Activated CD4-positive, CD25-positive, alpha-beta regulatory T cell treated with anti-CD3 and anti-CD28 coated beads, Interleukin-2, amount 50 U/mL, for 72 hours (primary cell): ENCODE measurements around the gene GP9.
"Not testable (repeated sequence)": the region's sequence is repeated elsewhere in the genome, so short reads cannot be mapped to it uniquely, and the experiment has no call there.

ENCODE experiments used
- DNase-seq: peaks from one replicate; pipeline ENCODE4 v3.0.0; 2021

The GP9 gene

DNA sequence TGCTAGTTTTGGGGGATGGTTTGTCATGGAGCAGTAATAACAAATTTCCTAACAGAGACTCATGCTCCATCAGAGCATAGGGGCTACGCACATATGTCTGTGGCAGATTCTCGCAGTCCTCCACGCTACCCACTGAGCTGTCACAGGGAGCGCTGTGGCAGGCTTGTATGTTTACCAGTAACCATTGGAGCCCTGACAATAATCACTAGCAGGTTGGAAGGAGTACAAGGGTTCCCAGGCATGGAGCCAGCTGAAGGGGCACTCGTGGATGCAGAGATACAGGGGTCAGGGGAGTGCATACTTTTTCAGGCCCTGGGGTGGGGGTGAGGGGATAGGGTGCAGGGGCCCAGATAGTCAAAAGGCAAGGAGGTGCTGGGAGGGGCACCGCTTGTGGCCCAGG lies 7.9 kb upstream of the GP9 start:
- DNase-seq = no peak

DNA sequence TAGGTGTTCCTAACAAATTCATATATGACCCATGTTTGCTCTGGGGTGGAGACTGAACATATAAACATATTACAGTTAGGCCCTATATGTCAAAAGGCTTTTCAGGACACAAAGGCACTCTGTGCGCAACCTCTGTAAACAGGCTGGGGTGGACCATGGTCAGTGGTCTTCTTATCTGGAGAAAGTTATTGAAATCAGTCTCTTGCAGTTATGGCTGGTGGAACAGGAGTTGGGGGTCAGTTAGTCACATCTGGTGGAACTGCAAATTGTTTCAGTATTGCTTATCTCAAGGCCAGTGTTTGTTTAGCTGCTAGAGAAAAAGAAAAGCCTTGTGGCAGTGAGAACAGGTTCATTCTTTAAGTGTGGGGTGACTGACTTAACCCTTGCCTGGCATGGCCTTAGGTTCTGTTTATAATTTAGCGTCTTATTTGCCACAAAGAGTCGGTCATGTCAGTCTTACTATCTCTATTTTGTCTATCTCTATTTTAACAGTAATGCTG lies 5.9 kb upstream of the GP9 start:
- DNase-seq = no peak

DNA sequence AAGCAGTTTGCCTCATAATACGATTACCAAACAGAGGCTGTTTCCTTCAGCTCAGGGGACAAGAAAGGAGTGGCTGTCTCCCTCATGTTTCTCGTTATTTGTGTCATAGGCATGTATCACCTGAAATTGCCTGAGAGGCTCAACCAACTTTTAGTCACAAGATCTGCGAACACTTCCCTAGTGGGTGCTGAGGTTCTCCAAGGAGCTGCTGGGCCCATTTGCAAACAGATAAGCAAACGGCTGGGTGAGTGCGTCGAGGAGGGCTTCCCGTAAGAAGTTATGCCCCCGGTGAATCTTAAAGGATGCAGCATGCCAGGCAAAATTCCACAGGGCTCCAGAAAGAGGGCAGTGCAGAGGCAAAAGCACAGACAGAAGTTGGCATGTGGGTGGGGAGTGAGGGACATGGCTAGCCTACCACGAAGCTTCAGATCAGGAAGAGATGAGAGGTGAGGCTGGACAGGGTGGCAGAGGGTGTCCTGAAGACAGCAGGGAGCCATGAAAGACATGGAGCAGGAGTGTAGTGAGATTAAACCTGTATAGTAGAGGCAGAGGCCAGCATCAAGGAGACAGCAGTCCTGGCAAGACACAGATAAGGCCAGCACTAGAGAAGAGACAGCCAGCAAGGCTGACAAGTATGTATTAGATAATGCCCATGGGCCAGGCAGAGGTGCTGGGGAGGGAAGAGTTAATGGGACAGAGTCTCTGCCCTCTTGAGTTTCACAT lies 4.0 kb upstream of the GP9 start:
- no peak for DNase-seq

DNA sequence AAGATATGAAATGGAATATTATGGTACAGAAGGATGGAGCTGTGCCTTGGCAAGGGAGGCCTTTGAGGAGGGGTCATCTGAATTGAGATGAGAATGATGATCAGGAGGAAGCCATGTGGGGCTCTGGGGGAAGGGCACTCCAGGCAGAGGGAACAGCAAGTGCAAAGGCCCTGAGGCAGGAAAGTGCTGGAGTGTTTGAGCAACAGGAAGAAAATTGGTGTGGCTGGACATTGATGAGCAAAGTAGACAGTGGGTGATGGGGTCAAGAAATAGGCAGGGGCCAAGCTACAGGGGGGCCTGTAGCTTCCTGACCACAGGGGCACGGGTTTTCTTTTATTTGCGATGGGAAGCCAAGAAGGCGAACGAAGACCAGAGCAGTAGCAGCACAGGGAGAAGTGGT lies 3.3 kb upstream of the GP9 start:
- DNase-seq = no peak

DNA sequence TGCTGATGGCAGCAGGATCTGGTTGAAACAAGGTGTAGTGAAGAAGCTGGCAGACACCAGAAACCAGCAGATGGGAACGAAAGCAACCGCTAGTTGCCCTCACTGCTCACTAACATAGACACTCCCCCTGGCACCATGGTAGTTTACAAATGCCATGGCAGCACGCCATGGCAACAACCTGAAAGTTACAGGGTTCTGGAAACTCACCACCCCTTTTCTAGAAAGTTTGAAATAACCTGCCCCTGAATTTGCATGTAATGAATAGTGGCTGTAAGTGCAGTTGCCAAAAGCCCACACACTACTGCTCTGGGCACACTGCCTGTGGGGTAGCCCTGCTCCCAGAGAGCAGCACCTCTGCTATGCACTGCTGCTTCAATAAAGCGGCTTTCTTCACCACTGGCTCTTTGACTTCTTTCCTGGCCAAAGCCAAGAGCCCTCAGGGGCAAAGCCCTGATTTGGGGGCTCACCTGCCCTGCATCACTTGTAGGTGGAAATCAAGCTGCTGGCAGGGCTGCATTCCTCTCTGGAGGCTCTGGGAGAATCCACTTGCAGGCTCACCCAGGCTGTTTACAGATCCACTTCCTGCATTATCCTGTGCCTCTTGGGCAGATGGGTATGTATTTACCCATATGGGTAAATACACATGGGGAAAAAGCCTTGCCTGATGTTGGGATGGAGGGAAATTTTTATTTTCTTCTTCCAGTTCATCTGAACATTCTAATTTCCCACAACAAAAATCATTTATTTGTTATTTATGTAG lies 2.0 kb upstream of the GP9 start:
- no peak for DNase-seq

DNA sequence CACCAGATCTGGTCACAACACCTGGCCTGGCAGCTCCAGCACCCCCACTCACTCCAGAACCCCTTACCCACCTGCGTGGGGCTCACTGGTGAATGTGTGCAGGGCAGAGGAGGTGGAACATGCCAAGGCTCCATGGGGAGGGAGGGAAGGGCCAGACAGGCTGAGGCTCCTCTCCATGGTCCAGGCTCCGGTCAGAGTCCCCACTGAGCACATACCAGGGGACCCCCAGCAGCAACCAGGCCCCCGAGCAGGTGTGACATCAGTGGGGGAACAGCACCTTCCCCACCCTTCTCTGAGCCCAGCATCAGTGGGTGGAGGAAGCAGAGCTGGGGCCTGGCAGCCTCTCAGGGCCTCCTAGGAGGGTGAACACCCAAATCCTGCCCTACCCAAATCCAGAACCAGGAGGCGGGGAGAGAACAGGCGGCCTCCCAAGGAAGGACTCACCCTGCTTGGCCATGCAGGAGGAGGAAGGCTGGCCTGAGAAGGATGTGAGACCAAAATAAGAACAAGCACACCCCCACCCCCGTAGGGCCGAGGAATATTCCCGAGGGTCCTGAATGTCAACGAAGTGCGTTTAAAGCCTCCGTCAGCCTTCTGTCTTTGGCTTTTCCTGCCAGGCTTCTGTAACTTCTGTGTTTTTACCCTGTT lies 1.1 kb upstream of the GP9 start:
- DNase-seq = no peak

DNA sequence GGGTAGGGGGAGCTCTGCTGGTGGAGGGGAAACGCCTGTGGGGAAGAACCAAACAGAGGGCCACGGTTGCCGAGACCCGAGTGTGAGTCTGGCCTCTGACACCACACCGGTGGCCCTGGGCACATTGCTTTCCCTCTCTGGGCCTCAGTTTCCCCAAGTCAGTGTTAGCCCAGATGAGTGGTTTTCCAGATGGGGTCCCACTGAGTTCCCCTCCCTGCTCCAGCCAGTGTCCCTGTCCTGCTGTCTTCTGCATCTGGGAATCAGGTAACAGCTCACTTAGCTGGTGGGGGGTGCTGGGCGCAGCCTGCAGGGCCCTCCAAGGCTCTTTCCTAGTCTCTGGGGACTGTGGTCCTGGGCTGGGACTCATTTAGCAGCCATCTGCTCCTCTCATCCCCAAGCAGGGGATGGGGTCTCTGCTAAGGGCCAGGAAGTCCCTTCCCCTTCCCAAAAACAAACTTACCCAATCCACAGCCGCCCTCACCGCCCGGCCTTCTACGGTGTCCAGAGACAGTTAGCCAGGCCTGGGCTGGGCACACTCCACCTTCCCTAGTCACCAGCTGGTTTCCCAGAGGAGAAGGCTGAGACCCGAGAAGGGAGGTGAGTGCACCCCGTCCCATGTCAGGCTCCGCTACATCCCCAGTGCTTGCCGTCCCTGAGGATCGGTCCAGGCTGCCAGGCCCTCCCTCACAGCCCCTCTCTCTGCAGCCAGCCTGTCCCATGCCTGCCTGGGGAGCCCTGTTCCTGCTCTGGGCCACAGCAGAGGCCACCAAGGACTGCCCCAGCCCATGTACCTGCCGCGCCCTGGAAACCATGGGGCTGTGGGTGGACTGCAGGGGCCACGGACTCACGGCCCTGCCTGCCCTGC lies 676 bp downstream of the GP9 start:
- DNase-seq = no peak

DNA sequence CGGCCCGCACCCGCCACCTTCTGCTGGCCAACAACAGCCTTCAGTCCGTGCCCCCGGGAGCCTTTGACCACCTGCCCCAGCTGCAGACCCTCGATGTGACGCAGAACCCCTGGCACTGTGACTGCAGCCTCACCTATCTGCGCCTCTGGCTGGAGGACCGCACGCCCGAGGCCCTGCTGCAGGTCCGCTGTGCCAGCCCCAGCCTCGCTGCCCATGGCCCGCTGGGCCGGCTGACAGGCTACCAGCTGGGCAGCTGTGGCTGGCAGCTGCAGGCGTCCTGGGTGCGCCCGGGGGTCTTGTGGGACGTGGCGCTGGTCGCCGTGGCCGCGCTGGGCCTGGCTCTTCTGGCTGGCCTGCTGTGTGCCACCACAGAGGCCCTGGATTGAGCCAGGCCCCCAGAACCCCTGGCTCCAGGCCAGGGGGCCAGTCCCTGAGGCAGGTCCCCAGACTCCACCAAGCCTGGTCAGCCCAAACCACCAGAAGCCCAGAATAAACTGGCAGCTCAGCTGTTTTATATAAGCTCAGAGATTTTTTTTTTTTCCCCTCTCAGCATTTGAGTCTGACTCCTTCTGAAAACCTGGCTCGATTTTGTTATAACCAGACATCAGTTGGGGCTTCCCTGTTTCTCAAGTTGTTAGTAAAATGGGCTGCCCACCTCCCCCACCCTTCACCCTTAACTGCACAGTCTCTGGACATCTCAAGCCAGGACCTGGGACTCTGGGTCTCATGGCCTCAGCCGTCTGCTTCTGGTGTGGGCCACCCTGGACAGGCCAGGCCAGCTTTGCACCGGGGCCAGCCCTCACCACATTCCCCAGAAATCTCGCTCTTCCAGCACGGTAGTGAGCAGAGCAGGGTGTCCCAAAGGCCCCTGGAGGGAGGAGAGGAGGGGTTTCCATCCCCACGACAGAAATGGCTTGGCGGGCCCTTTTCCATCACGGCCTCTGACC lies 1.6 kb downstream of the GP9 start:
- no peak for DNase-seq

DNA sequence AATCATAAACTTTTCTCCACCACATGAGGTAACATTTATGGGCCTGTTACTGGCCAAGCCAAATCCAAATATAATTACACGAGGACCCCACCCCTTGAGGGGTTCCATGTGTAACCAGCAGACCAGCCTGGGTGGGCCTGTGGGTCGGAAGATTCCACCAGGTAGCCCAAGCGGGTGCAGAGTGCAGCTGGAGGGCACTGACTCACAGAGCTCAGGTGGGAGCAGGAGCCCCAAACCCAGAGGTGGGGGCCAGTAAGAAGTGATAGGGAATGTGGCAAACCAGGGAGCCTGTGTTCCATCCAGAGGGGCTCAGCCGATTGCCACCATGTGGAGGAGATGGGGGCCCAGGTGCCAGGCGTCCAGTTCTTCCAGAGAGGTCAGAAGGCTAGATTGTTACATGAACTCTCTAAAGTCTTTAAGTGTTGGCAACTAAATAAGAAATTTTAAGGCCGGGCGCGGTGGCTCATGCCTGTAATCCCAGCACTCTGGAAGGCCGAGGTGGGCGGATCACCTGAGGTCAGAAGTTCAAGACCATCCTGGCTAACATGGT lies 2.6 kb downstream of the GP9 start:
- DNase-seq = no peak

DNA sequence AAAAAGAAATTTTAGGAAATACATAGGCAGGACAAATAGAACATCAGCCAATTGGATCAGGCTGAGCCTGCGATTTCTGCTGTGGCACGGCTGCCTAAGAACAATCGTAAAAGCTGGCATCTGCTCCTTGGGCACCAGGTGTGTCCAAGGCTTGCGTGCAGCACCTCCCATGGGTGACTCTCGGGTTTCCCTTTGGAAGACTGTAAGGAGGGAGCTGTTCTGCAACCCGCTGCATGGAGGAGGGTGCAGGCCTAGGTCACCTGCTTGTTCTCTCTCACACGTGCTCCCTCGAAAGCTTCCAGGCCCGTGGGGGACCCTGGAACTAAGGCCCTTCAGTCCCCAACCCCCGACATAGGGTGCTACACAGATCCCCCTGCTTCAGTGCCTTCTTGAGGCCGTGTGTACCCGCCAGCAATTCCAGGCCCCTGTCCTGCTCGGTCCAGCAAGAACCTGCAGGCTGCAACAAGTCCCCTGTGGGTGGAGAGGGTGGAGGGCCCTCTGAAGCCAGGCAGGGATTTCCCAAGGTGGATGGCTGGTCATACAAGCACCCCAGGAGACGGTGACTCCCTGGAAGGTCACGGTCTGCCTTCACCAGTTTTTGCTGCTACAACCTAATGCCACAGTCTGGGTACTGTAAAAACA lies 3.4 kb downstream of the GP9 start:
- DNase-seq = no peak

DNA sequence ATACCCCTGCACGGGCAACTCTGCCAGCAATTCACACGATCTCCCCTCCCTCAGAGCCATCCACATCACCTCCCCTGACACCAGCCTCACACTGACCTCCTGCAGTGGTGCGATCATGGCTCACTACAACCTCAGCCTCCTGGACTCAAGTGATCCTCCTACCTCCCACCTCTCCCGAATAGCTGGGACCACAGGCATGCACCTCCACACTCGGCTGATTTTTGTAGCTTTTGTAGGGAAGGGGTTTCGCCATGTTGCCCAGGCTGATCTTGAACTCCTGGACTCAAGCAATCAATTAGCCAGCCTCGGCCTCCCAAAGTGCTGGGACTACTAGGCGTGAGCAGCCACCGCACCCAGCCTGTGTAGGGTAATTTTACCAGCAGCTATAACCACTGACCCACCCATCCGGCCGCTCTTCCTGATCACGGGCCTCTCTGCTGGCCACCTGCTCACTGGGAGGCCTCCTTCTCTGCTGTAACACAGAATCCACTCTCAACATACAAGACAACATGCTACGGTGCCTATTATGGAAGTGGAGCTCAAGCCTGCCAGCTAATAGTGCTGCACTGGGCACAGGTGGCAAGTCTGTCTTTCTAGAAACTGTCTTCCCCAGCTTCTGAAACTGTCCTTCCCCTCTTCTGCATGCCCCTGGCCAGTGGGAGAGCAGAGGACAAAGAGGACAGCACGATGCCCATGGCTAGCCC lies 4.6 kb downstream of the GP9 start:
- no peak for DNase-seq

DNA sequence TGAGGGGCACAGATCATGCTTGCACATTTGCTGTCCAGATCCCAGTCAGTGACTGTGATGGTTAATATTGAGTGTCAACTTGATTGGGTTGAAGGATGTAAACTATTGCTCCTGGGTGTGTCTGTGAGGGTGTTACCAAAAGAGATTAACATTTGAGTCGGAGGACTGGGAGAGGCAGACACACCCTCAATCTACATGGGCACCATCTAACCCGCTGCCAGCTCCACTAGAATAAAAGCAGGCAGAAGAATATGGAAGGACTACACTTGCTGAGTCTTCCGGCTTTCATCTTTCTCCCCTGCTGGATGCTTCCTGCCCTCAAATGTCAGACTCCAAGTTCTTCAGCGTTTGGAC lies 5.1 kb downstream of the GP9 start:
- DNase-seq = no peak

DNA sequence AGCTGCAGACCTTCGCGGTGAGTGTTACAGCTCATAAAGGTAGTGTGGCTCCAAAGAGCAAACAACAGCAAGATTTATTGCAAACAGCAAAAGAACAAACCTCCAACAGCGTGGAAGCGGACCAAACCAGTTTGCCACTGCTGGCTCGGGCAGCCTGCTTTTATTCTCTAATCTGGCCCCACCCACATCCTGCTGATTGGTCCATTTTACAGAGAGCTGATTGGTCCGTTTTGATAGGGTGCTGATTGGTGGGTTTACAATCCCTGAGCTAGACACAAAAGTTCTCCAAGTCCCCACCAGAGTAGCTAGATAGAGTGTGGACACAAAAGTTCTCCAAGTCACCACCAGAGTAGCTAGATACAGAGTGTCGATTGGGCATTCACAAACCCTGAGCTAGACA lies 7.1 kb downstream of the GP9 start:
- not testable (repeated sequence) for DNase-seq

DNA sequence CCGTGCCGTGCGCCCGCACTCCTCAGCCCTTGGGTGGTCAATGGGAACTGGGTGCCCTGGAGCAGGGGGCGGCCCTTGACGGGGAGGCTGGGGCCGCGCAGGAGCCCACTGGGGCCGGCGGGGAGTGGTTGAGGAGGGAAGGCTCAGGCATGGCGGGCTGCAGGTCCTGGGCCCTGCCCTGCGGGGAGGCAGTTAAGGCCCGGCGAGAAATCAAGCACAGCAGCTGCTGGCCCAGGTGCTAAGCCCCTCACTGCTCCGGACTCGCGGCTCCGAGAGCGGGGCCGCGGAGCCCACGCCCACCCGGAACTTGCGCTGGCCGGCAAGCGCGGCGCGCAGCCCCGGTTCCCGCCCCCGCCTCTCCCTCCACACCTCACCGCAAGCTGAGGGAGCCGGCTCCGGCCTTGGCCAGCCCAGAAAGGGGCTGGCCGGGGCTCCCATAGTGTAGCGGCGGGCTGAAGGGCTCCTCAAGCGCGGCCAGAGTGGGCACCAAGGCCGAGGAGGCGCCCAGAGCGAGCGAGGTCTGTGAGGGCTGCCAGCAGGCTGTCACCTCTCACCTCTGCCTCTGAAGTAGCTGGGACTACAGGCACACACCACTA lies 7.8 kb downstream of the GP9 start:
- DNase-seq = no peak

DNA sequence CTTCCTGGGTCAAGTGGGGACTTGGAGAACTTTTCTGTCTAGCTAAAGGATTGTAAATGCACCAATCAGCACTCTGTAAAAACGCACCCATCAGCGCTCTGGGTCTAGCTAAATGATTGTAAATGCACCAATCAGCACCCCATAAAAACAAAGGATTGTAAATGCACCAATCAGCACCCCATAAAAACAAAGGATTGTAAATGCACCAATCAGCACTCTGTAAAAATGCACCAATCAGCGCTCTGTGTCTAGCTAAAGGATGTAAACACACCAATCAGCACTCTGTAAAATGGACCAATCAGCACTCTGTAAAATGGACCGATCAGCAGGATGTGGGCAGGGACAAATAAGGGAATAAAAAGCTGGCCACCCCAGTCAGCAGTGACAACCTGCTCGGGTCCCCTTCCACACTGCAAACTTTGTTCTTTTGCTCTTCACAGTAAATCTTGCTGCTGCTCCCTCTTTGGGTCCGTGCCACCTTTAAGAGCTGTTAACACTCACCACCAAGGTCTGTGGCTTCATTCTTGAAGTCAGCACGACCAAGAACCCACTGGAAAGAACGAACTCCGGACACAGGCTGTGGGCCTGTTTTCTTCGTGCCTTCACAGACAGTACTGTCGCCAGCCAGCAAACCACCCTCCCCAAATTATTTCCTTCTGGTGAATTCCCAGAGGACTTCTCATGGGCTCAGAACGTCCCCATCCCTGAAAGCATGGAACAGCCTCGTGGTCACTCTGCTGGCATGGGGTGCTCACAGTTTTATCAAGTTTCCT lies 8.9 kb downstream of the GP9 start:
- DNase-seq = not testable (repeated sequence)

DNA sequence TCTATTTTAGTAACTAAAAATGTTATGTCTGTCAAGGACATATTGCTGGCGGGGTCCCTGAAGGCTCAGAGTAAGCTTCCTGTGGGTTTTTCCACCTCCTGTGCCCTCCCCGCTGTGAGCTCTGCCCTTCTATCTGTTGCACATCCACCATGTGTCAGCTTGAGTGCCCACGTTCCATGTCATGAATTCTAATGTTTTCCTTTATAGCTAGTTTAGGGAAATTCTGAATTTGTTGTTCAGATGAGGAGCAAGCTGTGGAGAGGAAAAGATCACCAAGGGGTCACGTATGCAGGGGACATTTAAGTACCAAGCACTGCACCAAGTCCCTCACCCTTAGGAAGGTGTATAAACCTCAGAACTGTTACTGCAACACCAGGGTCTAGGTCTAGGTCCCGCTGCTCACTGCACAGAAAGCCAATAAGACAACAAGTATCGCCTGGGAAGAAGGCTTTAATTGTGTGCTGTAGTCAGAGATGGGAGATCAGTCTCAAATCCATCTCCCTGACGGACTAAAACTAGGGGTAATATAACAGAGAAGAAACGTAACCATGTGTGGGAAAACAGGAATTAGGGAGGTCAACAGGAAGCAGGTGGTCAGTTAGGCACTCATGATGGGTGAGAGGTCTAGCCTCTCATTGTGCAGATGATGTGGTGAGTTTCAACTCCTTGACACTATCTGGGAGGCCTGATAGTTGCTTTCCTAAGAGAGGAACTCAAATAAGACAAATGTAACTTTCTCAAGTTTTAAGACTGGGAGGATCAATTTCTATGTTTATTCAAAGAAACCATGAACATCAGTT lies 9.7 kb downstream of the GP9 start:
- DNase-seq = no peak

DNA sequence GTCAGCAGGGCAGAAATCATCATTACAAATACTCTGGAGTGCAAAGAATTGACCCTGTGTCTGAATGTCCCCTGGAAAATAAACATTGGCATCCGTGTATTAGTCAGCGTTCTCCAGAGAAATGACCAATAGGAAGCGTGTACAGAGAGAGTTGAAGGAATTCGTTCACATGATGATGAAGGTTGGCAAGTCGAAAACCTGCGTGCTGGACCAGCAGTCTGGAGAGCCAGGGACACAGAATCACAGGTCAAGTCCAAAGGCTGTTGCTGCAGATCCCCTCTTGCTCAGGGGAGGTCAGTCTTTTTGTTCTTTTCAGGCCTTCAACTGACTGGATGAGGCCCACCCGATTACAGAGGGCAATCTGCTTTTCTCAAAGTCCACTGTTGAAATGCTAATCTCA lies 16.6 kb downstream of the GP9 start:
- DNase-seq = no peak

DNA sequence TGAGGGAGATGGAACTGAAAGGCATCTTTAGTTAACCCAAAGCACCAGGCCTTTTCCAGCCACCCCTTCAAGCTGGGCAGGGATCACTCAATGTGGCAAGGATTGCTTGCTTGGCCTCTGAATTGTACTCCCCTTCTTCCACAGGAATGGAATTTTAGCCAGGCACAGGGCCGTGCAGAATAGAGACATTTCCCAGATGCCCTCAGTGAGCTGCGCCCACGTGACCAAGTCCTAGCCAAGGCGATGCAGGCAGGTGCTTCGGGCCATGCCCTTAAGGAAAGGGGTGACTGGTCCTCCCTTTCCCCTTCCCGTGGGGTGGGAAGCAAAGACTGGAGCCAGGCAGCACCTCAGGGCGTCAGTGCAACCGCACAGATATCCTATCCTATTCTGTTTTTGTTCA lies 17.9 kb downstream of the GP9 start:
- DNase-seq = no peak
